HG02970 (cell line): ENCODE data around the gene LPP.
"Not testable (repeated sequence)": the region's sequence is repeated elsewhere in the genome, so short reads cannot be mapped to it uniquely, and the experiment has no call there.

Experiments used
- ATAC-seq: cut with Tn5 transposase; IDR thresholded peaks from one replicate; pipeline ENCODE4 v1.9.1; 2021; ENCODE audit warnings: mild to moderate bottlenecking, moderate library complexity, moderate number of reproducible peaks; ENCODE audit not compliant: unreplicated experiment, low FRiP score

Gene LPP

GRCh38 chr3:188407158-188407880 lies 253.4 kb downstream of the LPP start:
- no peak for ATAC-seq

GRCh38 chr3:188408831-188409230 lies 254.9 kb downstream of the LPP start:
- ATAC-seq, result no peak

GRCh38 chr3:188411750-188412149 lies 257.8 kb downstream of the LPP start:
- ATAC-seq, result no peak

GRCh38 chr3:188415196-188415595 lies 261.2 kb downstream of the LPP start:
- ATAC-seq, result no peak

GRCh38 chr3:188416041-188416440 lies 262.1 kb downstream of the LPP start:
- ATAC-seq, result no peak

- ATAC-seq, result no peak
Observed at GRCh38 chr3:188417271-188417696, 263.3 kb downstream of the LPP start.

- ATAC-seq, result no peak
Observed at GRCh38 chr3:188417766-188418165, 263.8 kb downstream of the LPP start.

GRCh38 chr3:188421151-188421821 lies 267.3 kb downstream of the LPP start:
- peak; percentile 39 for ATAC-seq

GRCh38 chr3:188421836-188422540 lies 268.0 kb downstream of the LPP start:
- peak; percentile 98 for ATAC-seq

GRCh38 chr3:188427981-188428380 lies 274.0 kb downstream of the LPP start:
- not testable (repeated sequence) for ATAC-seq

GRCh38 chr3:188431040-188431439 lies 277.1 kb downstream of the LPP start:
- ATAC-seq, result no peak

GRCh38 chr3:188431553-188431952 lies 277.6 kb downstream of the LPP start:
- no peak for ATAC-seq

GRCh38 chr3:188432802-188433520 lies 279.0 kb downstream of the LPP start:
- ATAC-seq, result no peak

GRCh38 chr3:188433521-188434150 lies 279.7 kb downstream of the LPP start:
- no peak for ATAC-seq

- ATAC-seq, result no peak
Observed at GRCh38 chr3:188434594-188434993, 280.6 kb downstream of the LPP start.

GRCh38 chr3:188435266-188435665 lies 281.3 kb downstream of the LPP start:
- no peak for ATAC-seq

- no peak for ATAC-seq
Observed at GRCh38 chr3:188437926-188438325, 284.0 kb downstream of the LPP start.

GRCh38 chr3:188439080-188439479 lies 285.1 kb downstream of the LPP start:
- ATAC-seq, result peak; percentile 87

- ATAC-seq, result no peak
Observed at GRCh38 chr3:188440340-188440972, 286.5 kb downstream of the LPP start.

- no peak for ATAC-seq
Observed at GRCh38 chr3:188442430-188442829, 288.5 kb downstream of the LPP start.
